Breast epithelium (tissue), 4 donors: ENCODE measurements around the gene FAF1. TPM values are rescaled to one million over a fixed set of nuclear protein-coding genes. Genes with fewer than 3 reads are reported as not detected.

Experiments used
- DNase-seq, 2 donors: peaks; one replicate each; pipeline ENCODE4 v3.0.0-alpha.2; 2019; ENCODE audit warnings: low spot score in 2 of 2
- H3K27ac ChIP-seq, 2 donors: fragments of 200-600 bp; sonication (generic) in 1 of 2; one replicate each; pipeline ENCODE4 v1.5.1; 2016 to 2019; ENCODE audit warnings: mild to moderate bottlenecking in 1 of 2
- H3K27me3 ChIP-seq, 2 donors: fragments of 200-600 bp; sonication (generic) in 1 of 2; one replicate each; pipeline versions ENCODE4 v1.5.1 to v1.6.0; 2017 to 2019; ENCODE audit warnings: control low read depth in 1 of 2, mild to moderate bottlenecking in 1 of 2
- H3K36me3 ChIP-seq: fragments of 200-600 bp; one replicate; pipeline ENCODE4 v1.5.1; 2019
- H3K4me1 ChIP-seq, 2 donors: fragments of 200-600 bp; sonication (generic); one replicate each; pipeline ENCODE4 v1.5.1; 2016 to 2019; ENCODE audit warnings: control low read depth in 1 of 2
- H3K4me3 ChIP-seq, 3 donors: fragments of 200-600 bp; sonication (generic); 1 replicate in 2 of 3; 2 replicates in 1 of 3; pipeline ENCODE4 v1.5.1; 2016 to 2019; ENCODE audit warnings: mild to moderate bottlenecking in 3 of 3, moderate library complexity in 2 of 3
- H3K9me3 ChIP-seq, 2 donors: fragments of 200-600 bp; sonication (generic) in 1 of 2; one replicate each; pipeline ENCODE4 v1.5.1; 2016 to 2019; ENCODE audit warnings: control low read depth in 1 of 2
- POLR2A ChIP-seq: fragments of 450-650 bp; IDR thresholded peaks from one replicate; pipeline ENCODE4 v1.6.1; 2016; ENCODE audit warnings: antibody characterized with exemption, mild to moderate bottlenecking, moderate library complexity
- POLR2AphosphoS5 ChIP-seq, 3 donors: sonication (generic); formaldehyde crosslinking; IDR thresholded peaks; one replicate each; pipeline ENCODE4 v1.6.1; 2017; ENCODE audit warnings: antibody characterized with exemption in 3 of 3
- intact Hi-C: fragments of 100-400 bp; cut with DNase I; formaldehyde crosslinking; loops from one replicate; pipeline ENCODE4 v1.15.1; 2023; ENCODE audit warnings: low total_unique reads
- total RNA-seq, 3 donors: library from RNA; depleted of rRNA; stranded (reverse); fragments of >200 nt; gene quantifications; one replicate each; pipeline ENCODE4 v1.1.0, GENCODE V29; 2016
- TF ChIP-seq, protein P1 (sequence below), 3 donors: fragments of 450-650 bp; IDR thresholded peaks; one replicate each; pipeline ENCODE4 v1.5.1; 2016 to 2017; ENCODE audit warnings: antibody characterized with exemption in 3 of 3, mild to moderate bottlenecking in 3 of 3, moderate library complexity in 3 of 3

Gene FAF1
- total RNA-seq, 3 donors from 2014 or later = 34.9 to 58.2 (median 42.0) TPM

DNA sequence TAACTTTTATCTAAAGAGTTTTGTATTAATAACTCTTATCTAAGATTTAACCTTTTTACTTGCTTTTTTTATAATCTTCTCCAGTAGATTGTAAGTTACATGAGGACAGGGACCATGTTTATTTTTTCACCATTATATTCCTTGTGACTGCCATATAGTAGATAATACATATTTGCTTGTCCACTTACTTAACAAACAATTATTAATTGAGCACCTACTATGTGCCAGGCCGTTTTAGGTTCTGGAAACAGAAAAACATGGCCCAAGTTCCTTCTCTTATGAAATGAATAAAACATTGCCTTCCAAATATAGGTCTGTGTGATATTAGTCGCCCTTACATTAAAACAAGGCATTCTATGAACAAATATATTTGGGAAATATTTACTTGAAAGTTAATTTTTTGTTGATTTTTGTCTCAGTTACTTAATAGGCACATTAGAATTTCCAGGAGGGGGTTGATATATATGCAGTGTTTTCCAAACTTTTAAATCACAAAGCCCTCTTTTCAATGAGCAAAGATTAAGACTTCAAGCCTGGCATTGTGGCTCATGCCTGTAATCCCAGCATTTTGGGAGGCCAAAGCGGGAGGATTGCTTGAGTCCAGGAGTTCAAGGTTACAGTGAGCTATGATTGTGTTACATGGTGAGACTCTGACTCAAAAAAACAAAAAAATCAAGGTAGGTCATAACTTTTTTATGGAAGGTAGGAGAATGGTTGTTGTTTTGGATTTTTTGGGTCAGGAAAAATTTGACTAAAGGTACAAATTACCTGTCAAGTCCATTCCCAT is 32.7 kb upstream of the FAF1 start:
- Histone ChIP-seq H3K4me3 (no peak overlapping the region), H3K27ac (no peak overlapping the region), H3K36me3 (no peaks in the 10 kb centered on the region), H3K9me3 (no peaks in the 10 kb centered on the region), H3K4me1 (no peaks in the 10 kb centered on the region), H3K27me3 (no peaks in the 10 kb centered on the region)
- no peak for TF ChIP-seq POLR2AphosphoS5 (IDR thresholded peaks at IDR 0.05)
- TF ChIP-seq POLR2A = no peak
- TF ChIP-seq, protein P1, sequence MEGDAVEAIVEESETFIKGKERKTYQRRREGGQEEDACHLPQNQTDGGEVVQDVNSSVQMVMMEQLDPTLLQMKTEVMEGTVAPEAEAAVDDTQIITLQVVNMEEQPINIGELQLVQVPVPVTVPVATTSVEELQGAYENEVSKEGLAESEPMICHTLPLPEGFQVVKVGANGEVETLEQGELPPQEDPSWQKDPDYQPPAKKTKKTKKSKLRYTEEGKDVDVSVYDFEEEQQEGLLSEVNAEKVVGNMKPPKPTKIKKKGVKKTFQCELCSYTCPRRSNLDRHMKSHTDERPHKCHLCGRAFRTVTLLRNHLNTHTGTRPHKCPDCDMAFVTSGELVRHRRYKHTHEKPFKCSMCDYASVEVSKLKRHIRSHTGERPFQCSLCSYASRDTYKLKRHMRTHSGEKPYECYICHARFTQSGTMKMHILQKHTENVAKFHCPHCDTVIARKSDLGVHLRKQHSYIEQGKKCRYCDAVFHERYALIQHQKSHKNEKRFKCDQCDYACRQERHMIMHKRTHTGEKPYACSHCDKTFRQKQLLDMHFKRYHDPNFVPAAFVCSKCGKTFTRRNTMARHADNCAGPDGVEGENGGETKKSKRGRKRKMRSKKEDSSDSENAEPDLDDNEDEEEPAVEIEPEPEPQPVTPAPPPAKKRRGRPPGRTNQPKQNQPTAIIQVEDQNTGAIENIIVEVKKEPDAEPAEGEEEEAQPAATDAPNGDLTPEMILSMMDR (IDR thresholded peaks at IDR 0.05) = no peak
- intact Hi-C loops = no loop called here
- no peak for DNase-seq

GRCh38 chr1:50989694-50990093 is 29.6 kb upstream of the FAF1 start:
- H3K27me3 ChIP-seq = no peaks in the 10 kb centered on the region
- TF ChIP-seq, protein P1 (IDR thresholded peaks at IDR 0.05) = no peak
- H3K4me3 ChIP-seq = no peak overlapping the region
- no peak for DNase-seq
- H3K36me3 ChIP-seq = no peaks in the 10 kb centered on the region
- no peaks in the 10 kb centered on the region for H3K9me3 ChIP-seq
- intact Hi-C loops = no loop called here
- H3K4me1 ChIP-seq = no peaks in the 10 kb centered on the region
- no peak overlapping the region for H3K27ac ChIP-seq

DNA sequence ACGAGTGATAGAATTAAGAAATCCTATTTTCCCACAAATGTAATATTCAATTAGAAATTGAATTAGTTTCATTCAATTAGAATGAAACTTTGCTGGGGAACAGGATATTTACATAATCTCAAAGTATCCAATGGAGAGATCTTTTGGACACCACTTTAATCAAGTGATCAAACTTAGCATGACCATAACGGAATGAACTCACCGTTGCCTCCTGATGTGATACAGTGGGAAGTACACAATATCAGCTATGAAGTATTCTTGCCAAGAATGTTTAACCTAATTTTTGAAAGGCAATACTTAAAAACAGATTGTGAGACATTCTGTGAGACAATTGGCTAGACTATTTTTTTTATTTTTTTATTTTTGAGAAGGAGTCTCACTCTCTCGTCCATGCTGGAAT is 26.6 kb upstream of the FAF1 start:
- Histone ChIP-seq H3K27me3 (no peaks in the 10 kb centered on the region), H3K9me3 (no peaks in the 10 kb centered on the region), H3K27ac (peak overlapping the region; percentile 17 to 39), H3K4me1 (no peaks in the 10 kb centered on the region), H3K4me3 (no peak overlapping the region), H3K36me3 (no peaks in the 10 kb centered on the region)
- no peak for TF ChIP-seq POLR2A
- no peak for TF ChIP-seq POLR2AphosphoS5 (IDR thresholded peaks at IDR 0.05)
- TF ChIP-seq, protein P1 (IDR thresholded peaks at IDR 0.05) = no peak
- no peak for DNase-seq
- intact Hi-C loops = no loop called here

DNA sequence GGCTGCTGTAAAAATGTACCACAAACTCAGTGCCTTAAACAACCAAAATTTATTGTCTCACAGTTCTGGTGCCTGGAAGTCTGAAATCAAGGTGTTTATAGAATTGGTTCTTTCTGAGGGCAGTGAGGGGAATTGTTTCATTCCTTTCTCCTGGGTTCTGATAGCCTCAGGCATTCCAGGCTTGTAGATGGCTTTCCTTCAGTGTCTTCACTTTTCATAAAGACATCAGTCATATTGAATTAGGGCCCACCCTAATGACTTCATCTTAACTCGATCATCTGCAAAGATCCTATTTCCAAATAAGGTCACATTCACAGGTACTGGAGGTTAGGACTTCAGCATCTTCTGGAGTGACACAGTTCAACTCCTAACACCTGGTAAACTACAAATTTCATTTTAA is 25.0 kb upstream of the FAF1 start:
- Histone ChIP-seq H3K27ac (peak overlapping the region; percentile 44 to 68), H3K27me3 (no peaks in the 10 kb centered on the region), H3K36me3 (no peaks in the 10 kb centered on the region), H3K9me3 (no peaks in the 10 kb centered on the region), H3K4me3 (no peak overlapping the region), H3K4me1 (no peaks in the 10 kb centered on the region)
- TF ChIP-seq POLR2A (no peak), POLR2AphosphoS5 (IDR thresholded peaks at IDR 0.05) (no peak)
- TF ChIP-seq, protein P1 (IDR thresholded peaks at IDR 0.05) = no peak
- no peak for DNase-seq
- intact Hi-C loops = no loop called here

DNA sequence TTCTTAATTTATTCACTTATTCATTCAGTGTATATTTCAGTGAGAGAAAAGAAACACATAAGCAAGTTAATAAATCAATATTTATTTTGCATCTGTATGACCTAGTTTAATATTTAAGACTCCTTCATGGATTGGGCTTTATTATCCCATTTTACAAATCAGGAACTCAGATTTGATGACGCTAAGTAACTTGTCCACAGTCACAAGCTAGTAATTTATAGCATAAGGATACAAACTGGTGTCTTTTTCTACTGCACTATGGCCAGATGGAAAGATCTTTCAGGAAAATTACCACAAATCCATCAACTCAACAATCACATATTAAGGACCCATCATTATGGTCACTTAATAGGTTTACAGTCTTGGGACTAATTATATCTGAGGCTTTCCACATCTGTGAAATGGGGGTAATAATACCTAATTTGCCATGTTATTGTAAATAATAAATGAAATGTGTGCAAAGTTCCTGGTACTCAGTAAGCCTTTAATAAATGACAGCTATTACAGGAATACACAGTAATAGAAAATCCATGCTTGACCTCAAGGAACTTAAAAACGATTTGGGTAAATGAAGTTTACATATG is 23.2 kb upstream of the FAF1 start:
- Histone ChIP-seq H3K4me1 (no peaks in the 10 kb centered on the region), H3K27me3 (no peaks in the 10 kb centered on the region), H3K36me3 (no peaks in the 10 kb centered on the region), H3K27ac (peak overlapping the region in 1 of 2 donors; percentile 32), H3K4me3 (no peak overlapping the region), H3K9me3 (no peaks in the 10 kb centered on the region)
- intact Hi-C loops = no loop called here
- TF ChIP-seq POLR2A (no peak), POLR2AphosphoS5 (IDR thresholded peaks at IDR 0.05) (no peak)
- TF ChIP-seq, protein P1 (IDR thresholded peaks at IDR 0.05) = no peak
- no peak for DNase-seq
